ENCODE data around the gene SEPTIN10.
"Not testable (repeated sequence)": the region's sequence is repeated elsewhere in the genome, so short reads cannot be mapped to it uniquely, and the experiment has no call there.

The SEPTIN10 gene

GRCh38 chr2:109631741-109632140 is 18.0 kb upstream of the SEPTIN10 start:
- no peak overlapping the region for H3K4me3 ChIP-seq (replicated peaks in 1 of 2; ENCODE audit: low read depth in 2 of 2, low read length in 2 of 2)
- TF ChIP-seq CTCF (IDR thresholded peaks at IDR 0.05; ENCODE audit: low read depth, low read length) = no peak
- DNase-seq (ENCODE audit: low read depth in 2 of 2) = no peak

- no peak overlapping the region for H3K4me3 ChIP-seq (replicated peaks in 1 of 2; ENCODE audit: low read depth in 2 of 2, low read length in 2 of 2)
- no peak for DNase-seq (ENCODE audit: low read depth in 2 of 2)
- TF ChIP-seq CTCF (IDR thresholded peaks at IDR 0.05; ENCODE audit: low read depth, low read length) = no peak
These were observed 17.0 kb upstream of the SEPTIN10 start for GRCh38 chr2:109630441-109631430.

GRCh38 chr2:109629867-109630266 is 16.1 kb upstream of the SEPTIN10 start:
- DNase-seq (ENCODE audit: low read depth in 2 of 2) = no peak
- H3K4me3 ChIP-seq (replicated peaks in 1 of 2; ENCODE audit: low read depth in 2 of 2, low read length in 2 of 2) = no peak overlapping the region
- no peak for TF ChIP-seq CTCF (IDR thresholded peaks at IDR 0.05; ENCODE audit: low read depth, low read length)

- DNase-seq (ENCODE audit: low read depth in 2 of 2); H3K4me3 ChIP-seq (replicated peaks in 1 of 2; ENCODE audit: low read depth in 2 of 2, low read length in 2 of 2): not testable (repeated sequence)
These were observed 14.6 kb upstream of the SEPTIN10 start for GRCh38 chr2:109628321-109628720.

- no peak overlapping the region for H3K4me3 ChIP-seq (replicated peaks in 1 of 2; ENCODE audit: low read depth in 2 of 2, low read length in 2 of 2)
- TF ChIP-seq CTCF (IDR thresholded peaks at IDR 0.05; ENCODE audit: low read depth, low read length) = no peak
- DNase-seq (ENCODE audit: low read depth in 2 of 2) = no peak
These were observed 10.6 kb upstream of the SEPTIN10 start for GRCh38 chr2:109624339-109624738.

GRCh38 chr2:109623923-109624322 is 10.2 kb upstream of the SEPTIN10 start:
- no peak overlapping the region for H3K4me3 ChIP-seq (replicated peaks in 1 of 2; ENCODE audit: low read depth in 2 of 2, low read length in 2 of 2)
- TF ChIP-seq CTCF (IDR thresholded peaks at IDR 0.05; ENCODE audit: low read depth, low read length) = no peak
- no peak for DNase-seq (ENCODE audit: low read depth in 2 of 2)

GRCh38 chr2:109623297-109623696 is 9.5 kb upstream of the SEPTIN10 start:
- DNase-seq (ENCODE audit: low read depth in 2 of 2) = no peak

More at GRCh38 chr2:109623297-109623696, 9.5 kb upstream of the SEPTIN10 start:
- H3K4me3 ChIP-seq (replicated peaks in 1 of 2; ENCODE audit: low read depth in 2 of 2, low read length in 2 of 2) = no peak overlapping the region
- TF ChIP-seq CTCF (IDR thresholded peaks at IDR 0.05; ENCODE audit: low read depth, low read length) = no peak
